WERI-Rb-1 (cell line): Measurements from ENCODE around the gene RADX.

Experiments used
- DNase-seq: peaks from one replicate; pipeline ENCODE4 v3.0.0-alpha.2; 2020
- H3K27ac ChIP-seq: fragments of 250-450 bp; sonication (Bioruptor Pico); 2 replicates; pipeline ENCODE4 v1.5.1; 2020; ENCODE audit warnings: mild to moderate bottlenecking, moderate library complexity
- H3K27me3 ChIP-seq: fragments of 250-450 bp; sonication (Bioruptor Pico); 2 replicates; pipeline ENCODE4 v1.5.1; 2021; ENCODE audit warnings: mild to moderate bottlenecking, low read depth, moderate library complexity; ENCODE audit not compliant: insufficient read depth, severe bottlenecking
- H3K36me3 ChIP-seq: fragments of 250-450 bp; sonication (Bioruptor Pico); 2 replicates; pipeline ENCODE4 v1.5.1; 2020; ENCODE audit warnings: mild to moderate bottlenecking, moderate library complexity
- H3K4me3 ChIP-seq: 2 replicates; pipeline ENCODE4 v1.5.1; 2011; ENCODE audit warnings: low read depth, mild to moderate bottlenecking, control low read depth, low read length
- H3K9me3 ChIP-seq: fragments of 250-450 bp; sonication (Bioruptor Pico); 2 replicates; pipeline ENCODE4 v1.5.1; 2021; ENCODE audit warnings: mild to moderate bottlenecking, moderate library complexity; ENCODE audit not compliant: severe bottlenecking
- CTCF ChIP-seq: IDR thresholded peaks from 2 replicates; pipeline ENCODE4 v1.5.1; 2011; ENCODE audit warnings: low read depth, mild to moderate bottlenecking, control low read depth, inconsistent platforms, low read length

The RADX gene

GRCh38 chrX:106599411-106599810 is 12.4 kb upstream of the RADX start:
- Histone ChIP-seq H3K27ac (no peak overlapping the region), H3K9me3 (no peaks in the 10 kb centered on the region), H3K27me3 (peaks cover 19% of the 10 kb centered on the region), H3K36me3 (no peaks in the 10 kb centered on the region), H3K4me3 (no peak overlapping the region)
- TF ChIP-seq CTCF: no peak
- no peak for DNase-seq

- DNase-seq: no peak
- TF ChIP-seq CTCF: no peak
- no peak overlapping the region for H3K27ac ChIP-seq
- H3K27me3 ChIP-seq: peaks cover 43% of the 10 kb centered on the region
- no peaks in the 10 kb centered on the region for H3K9me3 ChIP-seq
- H3K4me3 ChIP-seq: no peak overlapping the region
- no peaks in the 10 kb centered on the region for H3K36me3 ChIP-seq
These were observed 5.2 kb upstream of the RADX start for GRCh38 chrX:106606571-106606970.

GRCh38 chrX:106608016-106608415 is 3.8 kb upstream of the RADX start:
- no peak for TF ChIP-seq CTCF
- Histone ChIP-seq H3K27ac (no peak overlapping the region), H3K27me3 (peaks cover 58% of the 10 kb centered on the region), H3K4me3 (no peak overlapping the region), H3K36me3 (no peaks in the 10 kb centered on the region), H3K9me3 (no peaks in the 10 kb centered on the region)
- no peak for DNase-seq

DNA sequence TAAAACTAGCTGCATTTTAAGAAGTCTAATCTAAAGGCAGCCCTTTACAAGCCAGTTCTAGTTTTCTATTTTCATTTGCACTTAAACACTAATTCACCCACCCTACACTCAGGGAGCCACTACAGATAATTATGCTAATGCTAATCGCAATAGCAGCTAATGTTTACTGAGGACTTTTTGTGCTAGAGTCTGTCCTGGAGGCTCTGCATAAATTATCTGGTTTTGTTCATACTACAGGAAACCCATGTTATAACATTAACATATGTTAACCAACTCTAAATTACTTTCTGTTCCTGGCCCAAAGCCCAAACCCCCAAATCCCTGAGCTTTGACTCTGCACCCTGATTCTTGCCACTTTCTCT is 480 bp upstream of the RADX start:
- DNase-seq: no peak
- H3K9me3 ChIP-seq: no peaks in the 10 kb centered on the region
- H3K27ac ChIP-seq: no peak overlapping the region
- no peak for TF ChIP-seq CTCF
- no peaks in the 10 kb centered on the region for H3K36me3 ChIP-seq
- H3K27me3 ChIP-seq: peaks cover 70% of the 10 kb centered on the region
- no peak overlapping the region for H3K4me3 ChIP-seq

DNA sequence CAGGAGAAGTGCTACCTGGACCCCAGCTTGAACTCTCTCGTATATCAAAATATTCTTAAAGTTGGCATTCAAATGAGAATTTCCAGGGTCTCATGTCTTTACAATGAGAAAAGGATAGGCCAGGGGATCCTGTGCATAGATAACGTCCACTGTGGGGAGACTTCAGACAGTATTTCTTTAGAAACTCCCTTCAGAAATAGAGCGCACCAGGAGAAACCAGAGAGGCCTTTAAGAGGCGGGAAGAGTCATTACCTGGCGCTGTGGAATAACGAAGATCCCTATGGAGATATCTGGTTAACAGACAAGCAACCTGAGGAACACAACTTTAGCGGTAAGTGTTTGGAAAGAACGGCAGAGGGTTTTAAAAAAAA is 600 bp downstream of the RADX start:
- H3K27me3 ChIP-seq: peaks cover 75% of the 10 kb centered on the region
- TF ChIP-seq CTCF: no peak
- no peak overlapping the region for H3K4me3 ChIP-seq
- no peak for DNase-seq
- no peak overlapping the region for H3K27ac ChIP-seq
- no peaks in the 10 kb centered on the region for H3K36me3 ChIP-seq
- no peaks in the 10 kb centered on the region for H3K9me3 ChIP-seq

DNA sequence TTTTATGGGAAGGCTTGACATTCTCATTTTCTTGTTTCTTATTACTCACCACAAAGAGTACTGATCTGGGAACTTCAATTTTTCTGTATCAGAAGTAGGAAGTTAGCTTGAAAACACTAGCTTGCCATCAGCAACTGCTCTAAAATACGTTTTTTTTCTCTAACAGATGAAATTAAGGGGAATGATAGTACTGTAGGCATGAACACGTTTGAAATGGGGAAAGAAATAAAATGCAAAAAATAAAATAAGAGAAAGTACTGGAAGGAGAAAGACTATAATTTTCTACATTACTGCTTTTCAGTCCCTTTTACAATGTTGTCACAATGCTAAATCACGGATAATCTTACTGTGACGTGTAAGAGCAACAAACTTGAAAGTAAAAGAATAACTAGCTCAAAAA is 1.5 kb downstream of the RADX start:
- Histone ChIP-seq H3K9me3 (no peaks in the 10 kb centered on the region), H3K27me3 (peaks cover 75% of the 10 kb centered on the region), H3K36me3 (no peaks in the 10 kb centered on the region), H3K27ac (no peak overlapping the region), H3K4me3 (no peak overlapping the region)
- no peak for TF ChIP-seq CTCF
- DNase-seq: no peak
